Mesodermal cell (in vitro differentiated cells): Measurements from ENCODE around the gene HLA-DRB5. TPM values are rescaled to one million over a fixed set of nuclear protein-coding genes. Genes with fewer than 3 reads are reported as not detected.
"Not testable (repeated sequence)": the region's sequence is repeated elsewhere in the genome, so short reads cannot be mapped to it uniquely, and the experiment has no call there.

ENCODE experiments used
- H3K27ac ChIP-seq: 2 replicates; pipeline ENCODE4 v1.7.0; 2013; ENCODE audit warnings: mild to moderate bottlenecking, low read depth, low read length, moderate library complexity; ENCODE audit not compliant: severe bottlenecking
- H3K36me3 ChIP-seq: 2 replicates; pipeline ENCODE4 v1.7.1; 2013; ENCODE audit warnings: mild to moderate bottlenecking, low read length, moderate library complexity; ENCODE audit not compliant: control insufficient read depth, insufficient read depth
- H3K4me1 ChIP-seq: one replicate; pipeline ENCODE4 v1.7.1; 2013; ENCODE audit warnings: mild to moderate bottlenecking, low read length; ENCODE audit not compliant: insufficient read depth, control insufficient read depth, poor library complexity, severe bottlenecking
- H3K4me3 ChIP-seq: 2 replicates; pipeline ENCODE4 v1.7.0; 2013; ENCODE audit warnings: low read length, control low read depth, mild to moderate bottlenecking; ENCODE audit not compliant: insufficient read depth, poor library complexity, severe bottlenecking; ENCODE audit errors: extremely low read depth
- H3K9me3 ChIP-seq: 2 replicates; pipeline ENCODE4 v1.7.1; 2013; ENCODE audit warnings: mild to moderate bottlenecking, low read length, moderate library complexity; ENCODE audit not compliant: control insufficient read depth
- WGBS, 2 experiments: methylation state at CpG; one replicate each; pipeline ENCODE4 v1.1.5; 2013; ENCODE audit warnings: missing lambda C conversion rate in 2 of 2; ENCODE audit not compliant: insufficient coverage in 2 of 2; 5-methylcytosine and 5-hydroxymethylcytosine counted together
- polyA plus RNA-seq, 2 experiments: library from polyadenylated mRNA; stranded (reverse); fragments of 50-300 nt; gene quantifications; one replicate each; pipeline ENCODE4 v1.2.3, GENCODE V29; 2013

The HLA-DRB5 gene
- polyA plus RNA-seq (2013, experiment 1 of 2), result 3.6 TPM
- polyA plus RNA-seq (2013, experiment 2 of 2), result 4.1 TPM

GRCh38 chr6:32529697-32530430 lies at the start of gene HLA-DRB5:
TSS of gene HLA-DRB5 (minus strand) at chr6:32530287. CDS start at chr6:32530224, 63 bp downstream.
- Histone ChIP-seq H3K36me3 (no peaks in the 10 kb centered on the region), H3K27ac (no peak within 1 kb of the TSS), H3K4me3 (no peak within 1 kb of the TSS), H3K9me3 (no peaks in the 10 kb centered on the region), H3K4me1 (no peaks in the 10 kb centered on the region)
- WGBS, 2 experiments, result 79% methylated on average over 2 of the region's 4 CpGs; no CpG with 5 or more reads in 1 of the 2 experiments

DNA sequence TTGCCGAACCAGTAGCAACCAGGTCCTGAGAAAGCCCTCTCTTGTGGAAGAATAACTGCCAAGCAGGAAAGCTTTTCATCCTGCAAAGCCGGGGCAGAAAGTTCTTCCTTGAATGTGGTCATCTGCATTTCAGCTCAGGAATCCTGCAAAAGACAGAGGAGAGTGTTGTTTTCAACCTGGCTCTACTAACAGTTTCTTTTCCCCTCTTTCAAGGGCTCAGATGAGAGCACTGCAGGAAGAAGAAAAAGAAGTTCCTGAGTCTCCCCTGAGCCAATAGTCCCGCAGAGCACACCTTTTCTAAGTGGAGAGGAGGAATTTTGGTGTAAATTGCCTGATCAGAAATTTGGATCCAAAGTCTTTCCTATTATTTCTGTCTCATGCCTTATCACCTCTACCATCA lies 48.9 kb upstream of the HLA-DRB5 start:
- H3K4me1 ChIP-seq, result no peaks in the 10 kb centered on the region
- no peaks in the 10 kb centered on the region for H3K36me3 ChIP-seq
- no peak overlapping the region for H3K4me3 ChIP-seq
- H3K9me3 ChIP-seq, result no peaks in the 10 kb centered on the region
- H3K27ac ChIP-seq, result no peak overlapping the region
- WGBS, 2 experiments, result 80% methylated on average over 2 of the region's 3 CpGs; no CpG with 5 or more reads in 1 of the 2 experiments

DNA sequence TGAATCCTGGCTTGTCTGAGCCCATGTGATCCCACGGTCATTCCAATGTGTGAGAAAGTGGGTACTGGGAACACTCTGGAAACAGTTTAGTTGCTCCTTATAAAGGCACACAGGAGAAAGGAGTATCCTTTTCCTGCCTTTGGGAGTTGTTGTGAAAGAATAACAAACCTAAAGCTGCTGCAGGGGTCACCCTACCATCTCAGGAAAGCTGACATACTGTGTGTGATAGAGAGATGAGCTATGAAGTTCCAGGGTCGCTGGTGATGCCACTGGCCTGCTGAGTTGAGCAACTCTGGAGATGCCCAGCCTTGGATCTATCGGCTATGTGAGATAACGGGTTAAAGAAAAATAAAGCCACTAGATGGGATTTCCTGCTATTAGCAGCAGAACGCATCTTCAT lies 47.4 kb upstream of the HLA-DRB5 start:
- H3K27ac ChIP-seq, H3K4me3 ChIP-seq, H3K4me1 ChIP-seq, H3K36me3 ChIP-seq, H3K9me3 ChIP-seq: not testable (repeated sequence)
- WGBS, 2 experiments, result 69 to 83% methylated on average over 3 to 4 of the region's 5 CpGs

- no CpG with 5 or more reads among the region's 1 CpG for WGBS, 2 experiments
- no peaks in the 10 kb centered on the region for H3K9me3 ChIP-seq
- H3K27ac ChIP-seq, result no peak overlapping the region
- H3K4me3 ChIP-seq, result no peak overlapping the region
- no peaks in the 10 kb centered on the region for H3K4me1 ChIP-seq
- no peaks in the 10 kb centered on the region for H3K36me3 ChIP-seq
Measured at GRCh38 chr6:32576250-32576649, 46.2 kb upstream of the HLA-DRB5 start.

GRCh38 chr6:32570363-32570905 lies 40.3 kb upstream of the HLA-DRB5 start:
- 75 to 85% methylated on average over 1 to 2 of the region's 4 CpGs for WGBS, 2 experiments
- H3K27ac ChIP-seq, result no peak overlapping the region
- H3K4me1 ChIP-seq, result no peaks in the 10 kb centered on the region
- H3K9me3 ChIP-seq, result no peaks in the 10 kb centered on the region
- no peak overlapping the region for H3K4me3 ChIP-seq
- H3K36me3 ChIP-seq, result no peaks in the 10 kb centered on the region

DNA sequence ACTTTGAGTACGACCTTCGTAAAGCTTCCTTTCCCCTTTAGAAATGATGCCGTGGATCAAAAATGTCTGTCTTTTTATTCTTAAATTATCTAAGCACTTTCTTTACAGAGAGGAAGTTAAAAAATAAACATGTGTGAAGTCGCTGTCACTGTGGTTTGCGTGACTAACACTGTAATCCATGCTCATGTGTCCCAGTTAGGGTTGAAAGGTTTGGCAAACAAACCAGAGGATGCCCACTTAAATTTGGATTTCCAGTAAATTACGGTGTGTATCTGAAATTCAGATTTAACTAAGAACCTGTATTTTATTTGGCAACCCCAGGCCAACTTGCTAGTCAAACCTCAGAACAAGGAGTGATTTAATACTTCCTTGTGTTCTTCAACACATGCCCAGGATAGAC lies 38.5 kb upstream of the HLA-DRB5 start:
- no CpG with 5 or more reads among the region's 6 CpGs for WGBS, 2 experiments
- no peak overlapping the region for H3K4me3 ChIP-seq
- H3K9me3 ChIP-seq, result no peaks in the 10 kb centered on the region
- no peaks in the 10 kb centered on the region for H3K36me3 ChIP-seq
- H3K4me1 ChIP-seq, result no peaks in the 10 kb centered on the region
- no peak overlapping the region for H3K27ac ChIP-seq

GRCh38 chr6:32566957-32567356 lies 36.9 kb upstream of the HLA-DRB5 start:
- H3K9me3 ChIP-seq, result no peaks in the 10 kb centered on the region
- H3K4me1 ChIP-seq, result no peaks in the 10 kb centered on the region
- no peak overlapping the region for H3K4me3 ChIP-seq
- no peaks in the 10 kb centered on the region for H3K36me3 ChIP-seq
- no peak overlapping the region for H3K27ac ChIP-seq
- WGBS, 2 experiments, result 88 to 96% methylated on average over 3 to 4 of the region's 8 CpGs

DNA sequence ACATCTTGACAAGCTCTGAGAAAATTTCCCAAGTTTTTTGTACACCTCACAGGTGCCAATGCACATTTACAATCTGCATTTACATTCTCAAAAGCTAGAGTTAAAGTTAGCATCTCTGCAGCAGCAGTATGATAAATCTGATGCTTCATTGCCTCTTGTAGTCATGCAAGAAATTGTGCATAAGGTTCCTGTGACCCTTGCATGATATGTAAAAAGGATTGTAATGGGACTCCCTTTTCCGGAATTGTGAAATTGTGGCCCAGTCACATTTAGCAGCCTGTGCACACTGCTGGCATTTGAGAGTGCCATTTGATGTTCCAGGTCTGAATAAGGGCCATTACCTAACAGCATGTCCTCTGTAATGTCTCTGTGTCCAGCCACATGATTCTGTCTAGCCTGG lies 35.4 kb upstream of the HLA-DRB5 start:
- Histone ChIP-seq H3K36me3 (no peaks in the 10 kb centered on the region), H3K4me3 (no peak overlapping the region), H3K4me1 (no peaks in the 10 kb centered on the region), H3K27ac (no peak overlapping the region), H3K9me3 (no peaks in the 10 kb centered on the region)
- WGBS, 2 experiments, result no CpG with 5 or more reads among the region's 1 CpG

DNA sequence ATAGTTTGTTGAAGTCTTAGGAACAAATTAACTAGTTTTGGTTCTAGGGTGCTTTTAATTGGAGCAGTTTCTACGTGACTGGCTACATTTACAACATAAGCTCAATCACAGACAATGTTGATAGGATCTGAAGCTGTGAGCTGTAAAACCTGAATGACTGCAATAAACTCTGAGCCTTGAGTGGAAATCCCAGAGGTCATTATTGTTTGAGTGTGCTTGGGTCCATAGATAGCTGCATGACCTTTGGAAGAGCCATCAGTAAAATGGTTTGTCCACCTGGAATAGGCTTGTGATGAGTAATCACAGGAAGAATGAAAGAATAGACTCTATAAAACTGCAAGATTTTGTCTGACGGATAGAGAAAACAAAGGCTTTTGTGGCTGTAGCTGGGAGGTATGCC lies 32.9 kb upstream of the HLA-DRB5 start:
- Histone ChIP-seq H3K36me3 (no peaks in the 10 kb centered on the region), H3K9me3 (no peaks in the 10 kb centered on the region), H3K27ac (no peak overlapping the region), H3K4me1 (no peaks in the 10 kb centered on the region), H3K4me3 (no peak overlapping the region)
- 60 to 100% methylated on average over 1 of the region's 2 CpGs for WGBS, 2 experiments

DNA sequence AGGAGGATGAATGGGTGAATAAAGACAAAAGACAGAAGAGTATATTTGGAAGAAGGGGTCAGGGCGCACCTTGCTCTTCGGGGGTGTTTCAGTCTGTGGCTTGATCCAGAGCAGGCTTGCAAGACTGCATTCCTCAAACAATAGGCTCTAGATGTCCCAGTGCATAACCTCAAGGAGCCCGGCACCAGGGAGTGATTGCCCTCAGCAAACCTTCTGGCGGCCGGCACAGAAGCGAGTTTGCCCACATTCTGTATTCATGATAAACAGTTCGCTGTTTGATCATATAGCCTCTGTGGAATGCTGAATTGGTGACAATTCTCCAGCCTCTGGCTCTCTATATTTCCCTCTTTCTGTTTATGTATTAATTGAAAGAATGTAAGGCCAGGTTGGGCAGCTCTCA lies 29.7 kb upstream of the HLA-DRB5 start:
- Histone ChIP-seq H3K4me1 (no peaks in the 10 kb centered on the region), H3K27ac (no peak overlapping the region), H3K36me3 (no peaks in the 10 kb centered on the region), H3K4me3 (no peak overlapping the region), H3K9me3 (no peaks in the 10 kb centered on the region)
- WGBS, 2 experiments, result 87 to 100% methylated on average over 1 to 2 of the region's 7 CpGs

DNA sequence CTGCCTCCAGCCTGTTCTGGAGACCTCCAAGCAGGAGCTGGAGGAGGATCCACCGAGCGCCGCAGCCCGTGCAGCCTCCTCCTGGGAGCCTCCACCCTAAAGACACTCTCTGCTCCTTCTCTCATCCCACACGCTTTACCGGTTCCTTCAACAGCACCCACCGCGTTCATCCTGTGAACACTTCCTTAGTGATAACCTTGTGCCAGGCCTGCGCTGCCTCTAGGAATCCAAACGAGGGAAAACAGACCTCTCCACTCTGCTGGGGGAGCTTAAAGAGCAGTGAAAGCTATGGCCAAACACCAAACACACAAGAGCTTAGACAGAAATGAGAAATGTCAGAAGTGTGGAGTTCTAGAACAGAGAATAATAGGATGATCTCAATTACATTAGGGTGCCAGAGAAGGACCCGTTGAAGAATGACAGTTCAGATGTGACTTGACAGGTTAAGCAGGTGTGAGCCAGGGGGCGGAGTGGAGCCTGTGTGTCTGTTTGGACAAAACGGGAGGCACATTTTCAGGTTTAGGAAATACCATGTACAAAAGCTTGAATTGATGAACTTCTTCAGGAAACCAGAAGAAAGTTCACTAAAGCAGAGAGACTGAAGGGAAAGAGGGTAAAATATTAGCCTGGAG lies 28.5 kb upstream of the HLA-DRB5 start:
- Histone ChIP-seq H3K9me3 (no peaks in the 10 kb centered on the region), H3K4me3 (no peak overlapping the region), H3K36me3 (no peaks in the 10 kb centered on the region), H3K27ac (no peak overlapping the region), H3K4me1 (no peaks in the 10 kb centered on the region)
- WGBS, 2 experiments, result 55 to 71% methylated on average over 5 to 10 of the region's 13 CpGs
